Keratinocyte (primary cell): ENCODE data around the gene EIF4E1B. TPM values are rescaled to one million over a fixed set of nuclear protein-coding genes. Genes with fewer than 3 reads are reported as not detected.
A peak's percentile ranks its signal among the peaks of the same experiment; 100 is the strongest.

ENCODE experiments used
- DNase-seq: peaks from one replicate; pipeline ENCODE4 v3.0.0-alpha.2; 2011; ENCODE audit warnings: low read depth, missing footprints, low spot score
- FAIRE-seq: peaks from 2 replicates; lab custom pipeline; 2011; peaks lifted over from hg19 to GRCh38; lab: Jason Lieb, UNC
- H2AFZ ChIP-seq: 2 replicates; pipeline ENCODE4 v1.6.0; 2012; ENCODE audit warnings: low read length, control low read depth, inconsistent platforms; ENCODE audit not compliant: control insufficient read depth
- H3K27ac ChIP-seq: 2 replicates; pipeline ENCODE4 v1.5.1; 2011; ENCODE audit warnings: low read length; ENCODE audit not compliant: control insufficient read depth, insufficient read depth
- H3K27me3 ChIP-seq: 3 replicates; pipeline ENCODE4 v1.6.0; 2011; ENCODE audit warnings: low read length; ENCODE audit not compliant: control insufficient read depth, insufficient read depth; ENCODE audit errors: extremely low read depth
- H3K36me3 ChIP-seq, 2 experiments: 2 replicates in 1 of 2; 3 replicates in 1 of 2; pipeline ENCODE4 v1.5.1; 2011; ENCODE audit warnings: low read length in 2 of 2, mild to moderate bottlenecking in 1 of 2; ENCODE audit not compliant: control insufficient read depth in 2 of 2, insufficient read depth in 2 of 2; ENCODE audit errors: extremely low read depth in 1 of 2
- H3K4me1 ChIP-seq: 3 replicates; pipeline ENCODE4 v1.5.1; 2011; ENCODE audit warnings: low read length; ENCODE audit not compliant: control insufficient read depth, insufficient read depth; ENCODE audit errors: extremely low read depth
- H3K4me2 ChIP-seq: 3 replicates; pipeline ENCODE4 v1.6.0; 2011; ENCODE audit warnings: low read depth, low read length; ENCODE audit not compliant: control insufficient read depth, insufficient read depth; ENCODE audit errors: extremely low read depth
- H3K4me3 ChIP-seq, 3 experiments: fragments of 200-600 bp in 1 of 3; sonication (generic) in 1 of 3; 2 replicates in 2 of 3; 3 replicates in 1 of 3; pipeline ENCODE4 v1.5.1; 2011 to 2016; ENCODE audit warnings: low read length in 3 of 3, mild to moderate bottlenecking in 3 of 3, control low read depth in 2 of 3, inconsistent platforms in 1 of 3, low read depth in 1 of 3, mixed read lengths in 1 of 3, mixed run types in 1 of 3, moderate library complexity in 1 of 3; ENCODE audit not compliant: control insufficient read depth in 2 of 3, insufficient read depth in 2 of 3; ENCODE audit errors: extremely low read depth in 1 of 3
- H3K79me2 ChIP-seq: 2 replicates; pipeline ENCODE4 v1.6.0; 2012; ENCODE audit warnings: low read length; ENCODE audit not compliant: control insufficient read depth, insufficient read depth
- H3K9ac ChIP-seq: 3 replicates; pipeline ENCODE4 v1.6.0; 2011; ENCODE audit warnings: low read length; ENCODE audit not compliant: control insufficient read depth, insufficient read depth; ENCODE audit errors: extremely low read depth
- H3K9me1 ChIP-seq: 3 replicates; pipeline ENCODE4 v1.6.0; 2011; ENCODE audit warnings: low read length; ENCODE audit not compliant: control insufficient read depth, insufficient read depth; ENCODE audit errors: extremely low read depth
- H3K9me3 ChIP-seq: 2 replicates; pipeline ENCODE4 v1.5.1; 2012; ENCODE audit warnings: low read depth, low read length; ENCODE audit not compliant: control insufficient read depth
- H4K20me1 ChIP-seq: 3 replicates; pipeline ENCODE4 v1.6.0; 2011; ENCODE audit warnings: low read length; ENCODE audit not compliant: control insufficient read depth, insufficient read depth; ENCODE audit errors: extremely low read depth
- CTCF ChIP-seq, 3 experiments: IDR thresholded peaks in 1 of 3; conservative IDR thresholded peaks in 1 of 3; optimal IDR thresholded peaks in 1 of 3; 2 replicates in 2 of 3; 3 replicates in 1 of 3; pipeline versions ENCODE3 to v1.5.1; 2011; ENCODE audit warnings: low read length in 3 of 3, mild to moderate bottlenecking in 3 of 3, moderate library complexity in 2 of 3, control low read depth in 1 of 3, inconsistent platforms in 1 of 3; ENCODE audit not compliant: insufficient read depth in 2 of 3; ENCODE audit errors: extremely low read depth in 1 of 3
- EZH2 ChIP-seq: IDR thresholded peaks from one replicate; pipeline ENCODE4 v1.6.1; 2012; ENCODE audit warnings: inconsistent platforms, mild to moderate bottlenecking, low read length, moderate library complexity
- dilution Hi-C: fragments of 300-500 bp; cut with MboI; formaldehyde crosslinking; loops from one replicate; pipeline ENCODE4 v1.7.0; 2020; ENCODE audit warnings: low sequenced_read_pairs; ENCODE audit not compliant: extremely low pct_ligation_motif_present
- polyA plus RNA-seq, 5 experiments: library from polyadenylated mRNA; depleted of rRNA in 3 of 5; stranded (reverse) in 3 of 5; stranded (forward) in 1 of 5; unstranded in 1 of 5; fragments of >200 nt; gene quantifications; 1 replicate in 1 of 5; 2 replicates in 3 of 5; 3 replicates in 1 of 5; pipeline versions ENCODE4 v1.2.1 to v1.2.3, GENCODE V29; 2011 to 2012; ENCODE audit warnings: missing spikeins in 2 of 5, low read depth in 1 of 5, low replicate concordance in 1 of 5

Gene EIF4E1B
- polyA plus RNA-seq, 1 donor (not counting 4 experiments of a cell fraction or from before 2014, with no cell fraction given), result not detected

DNA sequence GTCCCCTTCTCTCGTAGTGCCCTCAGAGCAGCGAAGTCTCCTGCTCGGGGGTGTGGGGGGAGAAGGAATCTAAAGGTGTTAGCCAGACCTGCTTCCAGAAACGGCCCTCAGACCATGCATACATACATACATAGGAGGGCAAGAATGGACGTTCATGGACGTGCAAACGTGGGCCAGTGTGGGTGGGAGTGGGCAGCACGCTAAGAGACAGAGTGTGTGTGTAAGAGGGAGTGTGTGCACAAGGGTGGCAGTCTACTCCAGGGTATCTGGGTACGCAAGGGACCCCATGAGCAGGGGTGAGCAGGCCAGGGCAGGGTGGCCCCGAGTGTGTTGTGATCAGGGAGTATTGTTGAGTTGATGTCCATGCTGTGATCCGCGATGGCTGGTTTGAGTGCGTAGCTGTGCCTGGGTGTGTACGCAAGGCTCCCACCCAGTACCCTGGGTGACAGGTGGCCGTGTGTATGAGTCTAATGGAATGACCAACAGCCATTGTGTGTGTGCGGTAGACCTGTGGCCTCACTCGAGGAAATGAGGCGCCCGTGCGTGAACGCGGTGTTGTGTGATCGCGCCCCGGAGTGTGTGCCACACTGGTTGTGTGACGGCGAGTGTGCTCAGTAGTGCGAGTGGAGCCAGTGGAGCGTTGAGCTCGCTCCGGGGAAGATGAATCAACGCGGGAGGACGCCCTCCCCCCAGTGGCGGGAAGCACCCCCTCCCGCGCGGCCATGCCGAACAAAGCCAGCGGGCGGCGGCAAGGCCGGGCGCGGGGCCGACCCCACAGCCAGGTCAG lies 21.3 kb upstream of the EIF4E1B start:
- TF ChIP-seq CTCF (optimal IDR thresholded peaks at IDR 0.05 in 1 of 3, IDR thresholded peaks at IDR 0.05 in 1 of 3, conservative IDR thresholded peaks at IDR 0.05 in 1 of 3; ENCODE audit: extremely low read depth in 1 of 3, insufficient read depth in 2 of 3, low read length in 3 of 3) (no peak), EZH2 (no peak)
- Histone ChIP-seq H3K9me1 (peaks cover 2% of the 10 kb centered on the region), H3K4me1 (peaks cover 25% of the 10 kb centered on the region), H3K27ac (no peak overlapping the region), H3K4me2 (peak overlapping the region; percentile 88), H3K36me3 (no peaks in the 10 kb centered on the region), H4K20me1 (no peaks in the 10 kb centered on the region), H3K27me3 (no peaks in the 10 kb centered on the region), H3K4me3 (peak overlapping the region; percentile 58 to 67 (median 61)), H3K79me2 (no peaks in the 10 kb centered on the region), H3K9me3 (no peaks in the 10 kb centered on the region), H3K9ac (no peak overlapping the region), H2AFZ (peak overlapping the region; percentile 12)
- dilution Hi-C loops, result no loop called here
- DNase-seq (no peak), FAIRE-seq (no peak)

GRCh38 chr5:176609724-176610434 lies 20.6 kb upstream of the EIF4E1B start, which contains the start of gene GPRIN1:
Gene GPRIN1, minus strand, starts transcription at chr5:176610156. Its CDS starts 10,322 bp downstream, at chr5:176599834.
- no peak within 1 kb of the TSS for H3K27ac ChIP-seq
- peaks cover 31% of the 10 kb centered on the region for H3K4me1 ChIP-seq
- peak within 1 kb of the TSS; percentile 61 to 75 (median 67) for H3K4me3 ChIP-seq
- peak within 1 kb of the TSS; percentile 44 for H3K9ac ChIP-seq
- no peaks in the 10 kb centered on the region for H3K27me3 ChIP-seq
- dilution Hi-C loops, result no loop called here
- H3K4me2 ChIP-seq, result peak within 1 kb of the TSS; percentile 88
- H4K20me1 ChIP-seq, result no peaks in the 10 kb centered on the region
- TF ChIP-seq EZH2, result no peak
- TF ChIP-seq CTCF (optimal IDR thresholded peaks at IDR 0.05 in 1 of 3, IDR thresholded peaks at IDR 0.05 in 1 of 3, conservative IDR thresholded peaks at IDR 0.05 in 1 of 3; ENCODE audit: extremely low read depth in 1 of 3, insufficient read depth in 2 of 3, low read length in 3 of 3), result peak in 1 of 3 experiments; percentile 45
- peak within 1 kb of the TSS; percentile 62 for H2AFZ ChIP-seq
- peaks cover 2% of the 10 kb centered on the region for H3K9me1 ChIP-seq
- no peaks in the 10 kb centered on the region for H3K9me3 ChIP-seq
- no peaks in the 10 kb centered on the region for H3K79me2 ChIP-seq
- no peak for FAIRE-seq
- no peaks in the 10 kb centered on the region for H3K36me3 ChIP-seq
- no peak for DNase-seq
